Testis (tissue), 5 donors: Measurements from ENCODE around the gene PPTC7. TPM values are rescaled to one million over a fixed set of nuclear protein-coding genes. Genes with fewer than 3 reads are reported as not detected.
A peak's percentile ranks its signal among the peaks of the same experiment; 100 is the strongest.

Source experiments
- DNase-seq: peaks from one replicate; pipeline ENCODE4 v3.0.0-alpha.2; 2019
- H3K27ac ChIP-seq, 2 donors: fragments of 200-600 bp; sonication (generic); one replicate each; pipeline ENCODE4 v1.5.1; 2019
- H3K27me3 ChIP-seq: fragments of 200-600 bp; sonication (generic); one replicate; pipeline ENCODE4 v1.5.1; 2019
- H3K36me3 ChIP-seq: fragments of 200-600 bp; sonication (generic); one replicate; pipeline ENCODE4 v1.5.1; 2017; ENCODE audit warnings: low read depth; ENCODE audit errors: missing control alignments
- H3K4me1 ChIP-seq: fragments of 200-600 bp; sonication (generic); one replicate; pipeline ENCODE4 v1.5.1; 2019
- H3K4me3 ChIP-seq, 2 donors: fragments of 200-600 bp; sonication (generic); one replicate each; pipeline ENCODE4 v1.5.1; 2017 to 2019
- H3K9me3 ChIP-seq: fragments of 200-600 bp; sonication (generic); one replicate; pipeline ENCODE4 v1.5.1; 2017
- CTCF ChIP-seq, 3 experiments: fragments of 450-650 bp in 2 of 3; fragments of 200-600 bp in 1 of 3; sonication (generic) in 1 of 3; IDR thresholded peaks; one replicate each; pipeline ENCODE4 v1.5.1; 2016 to 2019; ENCODE audit warnings: antibody characterized with exemption in 3 of 3, mild to moderate bottlenecking in 2 of 3, moderate library complexity in 1 of 3
- POLR2A ChIP-seq: fragments of 450-650 bp; IDR thresholded peaks from one replicate; pipeline ENCODE4 v1.6.1; 2017; ENCODE audit warnings: antibody characterized with exemption, mild to moderate bottlenecking, moderate library complexity
- WGBS, 2 donors: methylation state at CpG; one replicate each; pipeline ENCODE4 v1.1.5; 2018; 5-methylcytosine and 5-hydroxymethylcytosine counted together
- intact Hi-C: fragments of 100-400 bp; cut with DNase I; formaldehyde crosslinking; loops from one replicate; pipeline ENCODE4 v1.15.1; 2023; ENCODE audit warnings: low total_unique reads
- long read RNA-seq, 2 donors: transcript quantifications; one replicate each; lab custom pipeline, GENCODE V29; 2026
- polyA plus RNA-seq: library from polyadenylated mRNA; stranded (reverse); fragments of 350-450 nt; fragmentation: Illumina TruSeq; extraction: RNeasy Lipid Tissue Mini Kit (QIAGEN cat#74804); gene quantifications from one replicate; pipeline ENCODE4 v1.2.3, GENCODE V29; 2014; ENCODE audit warnings: low read depth, low replicate concordance; ENCODE audit not compliant: insufficient read depth
- total RNA-seq, 2 donors: library from RNA; depleted of rRNA; stranded (reverse); fragments of >200 nt; gene quantifications; one replicate each; pipeline ENCODE4 v1.2.3, GENCODE V29; 2016

Gene PPTC7
- total RNA-seq: 10 to 100 TPM; 29.0 to 30.8 TPM
- polyA plus RNA-seq: 23.7 TPM
- long read RNA-seq, donor 1, full-length matches to known transcripts: 1 of 1 reads
- long read RNA-seq, donor 1, partial matches to known transcripts: 0 of 1 reads
- long read RNA-seq, donor 1, other reads (novel, unspliced or antisense): 0 of 1 reads
- long read RNA-seq, donor 2, full-length matches to known transcripts: 1 of 19 reads
- long read RNA-seq, donor 2, partial matches to known transcripts: 18 of 19 reads
- long read RNA-seq, donor 2, other reads (novel, unspliced or antisense): 0 of 19 reads

- DNase-seq: peak; percentile 99
- H3K4me1 ChIP-seq: peaks cover 21% of the 10 kb centered on the region
- whole genome bisulfite sequencing, 2 donors: 1 to 2% methylated on average over 23 to 36 of the region's 52 CpGs
- intact Hi-C loops: no loop called here
- H3K36me3 ChIP-seq: no peaks in the 10 kb centered on the region
- no peaks in the 10 kb centered on the region for H3K9me3 ChIP-seq
- TF ChIP-seq CTCF (IDR thresholded peaks at IDR 0.05): no peak
- peak; percentile 51 for TF ChIP-seq POLR2A
- peak within 1 kb of the TSS; percentile 86 to 91 for H3K4me3 ChIP-seq
- no peaks in the 10 kb centered on the region for H3K27me3 ChIP-seq
- H3K27ac ChIP-seq: peak within 1 kb of the TSS; percentile 85 to 94
Measured at GRCh38 chr12:110583137-110584059, at the start of gene PPTC7. Gene PPTC7 (minus strand): TSS chr12:110583318. CDS start chr12:110583031, 287 bp downstream.

GRCh38 chr12:110627500-110628195 is 44.5 kb upstream of the PPTC7 start:
- WGBS, 2 donors: 84 to 89% methylated on average over 8 of the region's 8 CpGs

GRCh38 chr12:110622582-110622981 is 39.5 kb upstream of the PPTC7 start:
- Histone ChIP-seq H3K4me1 (no peaks in the 10 kb centered on the region), H3K27me3 (no peaks in the 10 kb centered on the region), H3K9me3 (no peaks in the 10 kb centered on the region), H3K4me3 (no peak overlapping the region), H3K36me3 (no peaks in the 10 kb centered on the region), H3K27ac (no peak overlapping the region)
- 86 to 93% methylated on average over 3 of the region's 3 CpGs for WGBS, 2 donors
- no peak for DNase-seq
- intact Hi-C loops: no loop called here
- TF ChIP-seq CTCF (IDR thresholded peaks at IDR 0.05) (no peak), POLR2A (no peak)

More at GRCh38 chr12:110627500-110628195, 44.5 kb upstream of the PPTC7 start:
- TF ChIP-seq CTCF (IDR thresholded peaks at IDR 0.05) (no peak), POLR2A (no peak)
- Histone ChIP-seq H3K27me3 (no peaks in the 10 kb centered on the region), H3K9me3 (no peaks in the 10 kb centered on the region), H3K4me1 (no peaks in the 10 kb centered on the region), H3K4me3 (no peak overlapping the region), H3K27ac (no peak overlapping the region), H3K36me3 (no peaks in the 10 kb centered on the region)
- no peak for DNase-seq
- intact Hi-C loops: no loop called here

- intact Hi-C loops: loop anchor here (10.0 kb wide), 1 partner anchor 75 kb away; no protein-coding TSS in a partner anchor
- peaks cover 5% of the 10 kb centered on the region for H3K4me1 ChIP-seq
- H3K4me3 ChIP-seq: no peak overlapping the region
- DNase-seq: no peak
- no peaks in the 10 kb centered on the region for H3K9me3 ChIP-seq
- no peak overlapping the region for H3K27ac ChIP-seq
- no peak for TF ChIP-seq POLR2A
- H3K36me3 ChIP-seq: no peaks in the 10 kb centered on the region
- WGBS, 2 donors: 84 to 98% methylated on average over 4 of the region's 4 CpGs
- H3K27me3 ChIP-seq: no peaks in the 10 kb centered on the region
Measured at GRCh38 chr12:110619534-110619953, 36.4 kb upstream of the PPTC7 start.
